ENCODE data around the gene VPS33B. TPM values are rescaled to one million over a fixed set of nuclear protein-coding genes. Genes with fewer than 3 reads are reported as not detected.

Gene VPS33B
- total RNA-seq, 2 experiments from 2014 or later: 22.8 to 25.9 TPM

- Mint-ChIP-seq H3K9me3 (ENCODE audit: low read depth) (no peaks in the 10 kb centered on the region), H3K4me3 (no peak overlapping the region), H3K27me3 (no peaks in the 10 kb centered on the region), H3K4me1 (peaks cover 9% of the 10 kb centered on the region), H3K27ac (no peak overlapping the region), H3K36me3 (ENCODE audit: low read depth) (peaks cover 64% of the 10 kb centered on the region)
- POLR2A ChIA-PET: interaction anchor here (0.7 to 1.0 kb wide), 2 partner anchors 10 to 1502 kb away, joined by 3 to 6 read pairs; no protein-coding TSS in a partner anchor
- CTCF ChIA-PET: interaction anchor here (1.1 to 1.4 kb wide), 3 partner anchors 25 to 290 kb away, joined by 3 to 6 read pairs (median 3); no protein-coding TSS in a partner anchor
- DNase-seq: no peak
- no peak for ATAC-seq
- intact Hi-C loops (cut with DNase I, micrococcal nuclease): no loop called here
Measured at GRCh38 chr15:90981681-90982080, 40.7 kb downstream of the VPS33B start.

GRCh38 chr15:90979582-90979981 is 42.8 kb downstream of the VPS33B start:
- H3K27me3 Mint-ChIP-seq: no peaks in the 10 kb centered on the region
- no peaks in the 10 kb centered on the region for H3K9me3 Mint-ChIP-seq (ENCODE audit: low read depth)
- no peak overlapping the region for H3K27ac Mint-ChIP-seq
- peaks cover 78% of the 10 kb centered on the region for H3K36me3 Mint-ChIP-seq (ENCODE audit: low read depth)
- peaks cover 9% of the 10 kb centered on the region for H3K4me1 Mint-ChIP-seq
- ChIA-PET POLR2A (interaction anchor here (1.2 to 1.5 kb wide), 2 partner anchors 13 to 54 kb away, joined by 3 to 4 read pairs; no protein-coding TSS in a partner anchor), CTCF (interaction anchor here (0.7 to 1.4 kb wide), 5 partner anchors 9 to 47 kb away, joined by 3 to 6 read pairs (median 5); partner anchors contain the start of gene HDDC3)
- no peak overlapping the region for H3K4me3 Mint-ChIP-seq
- ATAC-seq (no peak), DNase-seq (no peak)
- intact Hi-C loops (cut with DNase I, micrococcal nuclease): no loop called here

GRCh38 chr15:90974216-90974615 is 48.2 kb downstream of the VPS33B start:
- POLR2A ChIA-PET: no interaction called here

GRCh38 chr15:90972133-90972532 is 50.3 kb downstream of the VPS33B start:
- Mint-ChIP-seq H3K36me3 (ENCODE audit: low read depth) (peaks cover 64% of the 10 kb centered on the region), H3K4me3 (no peak overlapping the region), H3K27ac (no peak overlapping the region), H3K9me3 (ENCODE audit: low read depth) (no peaks in the 10 kb centered on the region), H3K4me1 (no peaks in the 10 kb centered on the region), H3K27me3 (no peaks in the 10 kb centered on the region)
- POLR2A ChIA-PET: interaction anchor here (0.7 to 1.4 kb wide), 2 partner anchors 9 to 33 kb away, joined by 4 to 6 read pairs; no protein-coding TSS in a partner anchor
- CTCF ChIA-PET: no interaction called here
- DNase-seq (no peak), ATAC-seq (no peak)
- intact Hi-C loops (cut with DNase I, micrococcal nuclease): no loop called here

More at GRCh38 chr15:90974216-90974615, 48.2 kb downstream of the VPS33B start:
- H3K27ac Mint-ChIP-seq: no peak overlapping the region
- H3K27me3 Mint-ChIP-seq: no peaks in the 10 kb centered on the region
- CTCF ChIA-PET: no interaction called here
- no peaks in the 10 kb centered on the region for H3K9me3 Mint-ChIP-seq (ENCODE audit: low read depth)
- H3K4me3 Mint-ChIP-seq: no peak overlapping the region
- H3K4me1 Mint-ChIP-seq: no peaks in the 10 kb centered on the region
- ATAC-seq: no peak
- no peak for DNase-seq
- peaks cover 60% of the 10 kb centered on the region for H3K36me3 Mint-ChIP-seq (ENCODE audit: low read depth)
- intact Hi-C loops (cut with DNase I, micrococcal nuclease): no loop called here

- POLR2A ChIA-PET: no interaction called here
- H3K4me3 Mint-ChIP-seq: no peak overlapping the region
- peaks cover 62% of the 10 kb centered on the region for H3K36me3 Mint-ChIP-seq (ENCODE audit: low read depth)
- H3K4me1 Mint-ChIP-seq: no peaks in the 10 kb centered on the region
- H3K27me3 Mint-ChIP-seq: no peaks in the 10 kb centered on the region
- no peak overlapping the region for H3K27ac Mint-ChIP-seq
- H3K9me3 Mint-ChIP-seq (ENCODE audit: low read depth): no peaks in the 10 kb centered on the region
- CTCF ChIA-PET: interaction anchor here (0.7 to 3.3 kb wide), 3 partner anchors 9 to 85 kb away, joined by 3 to 19 read pairs (median 3); no protein-coding TSS in a partner anchor
- DNase-seq: no peak
- intact Hi-C loops (cut with DNase I, micrococcal nuclease): no loop called here
- ATAC-seq: no peak
Measured at GRCh38 chr15:90970274-90970673, 52.1 kb downstream of the VPS33B start.

- ATAC-seq: no peak
- no peak for DNase-seq
- Mint-ChIP-seq H3K36me3 (ENCODE audit: low read depth) (peaks cover 60% of the 10 kb centered on the region), H3K9me3 (ENCODE audit: low read depth) (no peaks in the 10 kb centered on the region), H3K27me3 (no peaks in the 10 kb centered on the region), H3K4me1 (no peaks in the 10 kb centered on the region), H3K4me3 (no peak overlapping the region), H3K27ac (no peak overlapping the region)
- ChIA-PET POLR2A (no interaction called here), CTCF (interaction anchor here (1.2 to 3.3 kb wide), 2 partner anchors 11 to 14 kb away, joined by 3 to 19 read pairs; partner anchors contain the start of gene RCCD1)
- intact Hi-C loops (cut with DNase I, micrococcal nuclease): no loop called here
Measured at GRCh38 chr15:90968434-90968833, 54.0 kb downstream of the VPS33B start.

GRCh38 chr15:90967206-90967605 is 55.2 kb downstream of the VPS33B start:
- intact Hi-C loops (cut with DNase I, micrococcal nuclease): no loop called here
- ChIA-PET POLR2A (no interaction called here), CTCF (interaction anchor here (0.6 to 1.5 kb wide), 2 partner anchors 12 to 31 kb away, joined by 5 read pairs; no protein-coding TSS in a partner anchor)
- H3K9me3 Mint-ChIP-seq (ENCODE audit: low read depth): no peaks in the 10 kb centered on the region
- H3K27me3 Mint-ChIP-seq: no peaks in the 10 kb centered on the region
- no peak overlapping the region for H3K4me3 Mint-ChIP-seq
- ATAC-seq (no peak), DNase-seq (no peak)
- H3K36me3 Mint-ChIP-seq (ENCODE audit: low read depth): peaks cover 64% of the 10 kb centered on the region
- H3K4me1 Mint-ChIP-seq: no peaks in the 10 kb centered on the region
- no peak overlapping the region for H3K27ac Mint-ChIP-seq

- ATAC-seq (no peak), DNase-seq (no peak)
- Mint-ChIP-seq H3K4me3 (no peak overlapping the region), H3K27ac (peak overlapping the region; percentile 70), H3K27me3 (no peaks in the 10 kb centered on the region), H3K9me3 (ENCODE audit: low read depth) (no peaks in the 10 kb centered on the region), H3K36me3 (ENCODE audit: low read depth) (peaks cover 70% of the 10 kb centered on the region), H3K4me1 (no peaks in the 10 kb centered on the region)
- intact Hi-C loops (cut with DNase I, micrococcal nuclease): no loop called here
- ChIA-PET CTCF (interaction anchor here (0.5 to 1.5 kb wide), 4 partner anchors 13 to 840 kb away, joined by 3 to 5 read pairs (median 3); no protein-coding TSS in a partner anchor), POLR2A (no interaction called here)
Measured at GRCh38 chr15:90966262-90966661, 56.1 kb downstream of the VPS33B start.

- Mint-ChIP-seq H3K27ac (no peak overlapping the region), H3K9me3 (ENCODE audit: low read depth) (no peaks in the 10 kb centered on the region), H3K4me1 (peaks cover 4% of the 10 kb centered on the region), H3K27me3 (no peaks in the 10 kb centered on the region), H3K36me3 (ENCODE audit: low read depth) (peaks cover 57% of the 10 kb centered on the region), H3K4me3 (no peak overlapping the region)
- intact Hi-C loops (cut with DNase I, micrococcal nuclease): no loop called here
- DNase-seq (no peak), ATAC-seq (no peak)
- ChIA-PET CTCF (interaction anchor here (10.9 kb wide), 1 partner anchor 27 kb away, joined by 139 read pairs; the partner anchor contains the start of genes HDDC3 and UNC45A), POLR2A (no interaction called here)
Measured at GRCh38 chr15:90962021-90962420, 60.4 kb downstream of the VPS33B start.

- Mint-ChIP-seq H3K27ac (no peak overlapping the region), H3K4me3 (no peak overlapping the region), H3K4me1 (peaks cover 8% of the 10 kb centered on the region), H3K27me3 (no peaks in the 10 kb centered on the region), H3K9me3 (ENCODE audit: low read depth) (no peaks in the 10 kb centered on the region), H3K36me3 (ENCODE audit: low read depth) (peaks cover 50% of the 10 kb centered on the region)
- ATAC-seq (no peak), DNase-seq (no peak)
- intact Hi-C loops (cut with DNase I, micrococcal nuclease): no loop called here
- ChIA-PET POLR2A (interaction anchor here (0.7 kb wide), 1 partner anchor 28 kb away, joined by 3 read pairs; the partner anchor contains the start of gene HDDC3), CTCF (interaction anchor here (0.5 to 10.9 kb wide), 6 partner anchors 11 to 71 kb away, joined by 3 to 139 read pairs (median 3); partner anchors contain the start of genes HDDC3, PRC1 and UNC45A)
Measured at GRCh38 chr15:90960298-90961091, 61.9 kb downstream of the VPS33B start.

- no peak overlapping the region for H3K4me3 Mint-ChIP-seq
- no peaks in the 10 kb centered on the region for H3K27me3 Mint-ChIP-seq
- POLR2A ChIA-PET: interaction anchor here (0.7 kb wide), 1 partner anchor 28 kb away, joined by 3 read pairs; the partner anchor contains the start of gene HDDC3
- peaks cover 47% of the 10 kb centered on the region for H3K36me3 Mint-ChIP-seq (ENCODE audit: low read depth)
- H3K4me1 Mint-ChIP-seq: peaks cover 8% of the 10 kb centered on the region
- intact Hi-C loops (cut with DNase I, micrococcal nuclease): loop anchor here in 1 of 2 experiments (5.0 kb wide), 3 partner anchors 32 to 312 kb away; partner anchors contain the start of gene PRC1
- CTCF ChIA-PET: interaction anchor here (0.5 to 10.9 kb wide), 9 partner anchors 9 to 699 kb away, joined by 3 to 139 read pairs (median 4); partner anchors contain the start of genes HDDC3, PRC1 and UNC45A
- DNase-seq (no peak), ATAC-seq (no peak)
- no peak overlapping the region for H3K27ac Mint-ChIP-seq
- no peaks in the 10 kb centered on the region for H3K9me3 Mint-ChIP-seq (ENCODE audit: low read depth)
Measured at GRCh38 chr15:90959894-90960293, 62.5 kb downstream of the VPS33B start.

Measured in activated CD4-positive, alpha-beta T cell treated with anti-CD3 and anti-CD28 coated beads for 36 hours (primary cell).